ENCODE measurements around the gene TANK.
"Not testable (repeated sequence)": the region's sequence is repeated elsewhere in the genome, so short reads cannot be mapped to it uniquely, and the experiment has no call there.

The TANK gene, protein sequence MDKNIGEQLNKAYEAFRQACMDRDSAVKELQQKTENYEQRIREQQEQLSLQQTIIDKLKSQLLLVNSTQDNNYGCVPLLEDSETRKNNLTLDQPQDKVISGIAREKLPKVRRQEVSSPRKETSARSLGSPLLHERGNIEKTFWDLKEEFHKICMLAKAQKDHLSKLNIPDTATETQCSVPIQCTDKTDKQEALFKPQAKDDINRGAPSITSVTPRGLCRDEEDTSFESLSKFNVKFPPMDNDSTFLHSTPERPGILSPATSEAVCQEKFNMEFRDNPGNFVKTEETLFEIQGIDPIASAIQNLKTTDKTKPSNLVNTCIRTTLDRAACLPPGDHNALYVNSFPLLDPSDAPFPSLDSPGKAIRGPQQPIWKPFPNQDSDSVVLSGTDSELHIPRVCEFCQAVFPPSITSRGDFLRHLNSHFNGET

DNA sequence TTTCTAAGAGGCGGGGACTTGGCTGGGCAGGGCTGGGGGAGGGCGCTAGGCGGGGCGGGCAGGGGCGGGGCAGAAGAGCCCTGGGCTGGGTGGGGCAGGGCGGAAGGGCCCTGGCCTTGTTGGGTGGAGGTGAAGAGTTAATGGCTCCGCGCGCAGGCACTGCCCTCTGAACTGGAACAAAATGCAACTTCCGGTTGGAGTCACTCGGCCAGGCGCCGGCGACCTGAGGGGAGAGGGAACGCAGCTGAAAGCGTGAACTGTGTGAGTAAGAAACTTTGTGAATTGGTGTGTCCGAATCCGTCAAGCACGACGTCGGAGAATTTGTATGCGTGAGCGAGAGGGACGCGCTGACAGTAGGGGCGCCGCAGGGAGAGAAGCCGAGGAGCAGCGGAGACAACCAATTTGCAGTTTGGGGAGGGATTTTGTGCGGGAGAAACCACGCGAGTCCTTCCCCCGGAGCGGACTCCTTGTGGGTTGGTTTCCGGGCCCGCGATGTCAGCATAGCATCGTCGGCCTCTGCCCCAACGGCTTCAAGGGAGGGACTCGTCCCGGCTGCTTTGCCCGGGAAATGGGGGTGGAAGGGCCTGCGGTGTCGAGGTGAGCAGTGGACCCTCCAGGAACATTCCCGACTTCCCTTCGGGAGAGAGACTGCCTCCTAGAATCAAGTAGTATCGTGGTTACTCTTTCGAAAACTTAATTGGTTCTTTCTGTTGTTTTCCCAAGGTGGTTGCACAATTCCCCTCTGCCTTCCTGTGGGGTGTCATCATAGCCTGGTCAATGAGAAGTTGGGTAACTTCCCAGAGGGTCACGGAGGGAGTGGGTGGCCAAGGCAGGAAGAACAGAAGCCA lies at the start of gene TANK:
Gene TANK, plus strand, starts transcription at position 203 of the 848 bp plus-strand sequence. CDS start 19,235 bp downstream, outside the sequence.
- DNase-seq = peak; percentile 89 to 94

DNA sequence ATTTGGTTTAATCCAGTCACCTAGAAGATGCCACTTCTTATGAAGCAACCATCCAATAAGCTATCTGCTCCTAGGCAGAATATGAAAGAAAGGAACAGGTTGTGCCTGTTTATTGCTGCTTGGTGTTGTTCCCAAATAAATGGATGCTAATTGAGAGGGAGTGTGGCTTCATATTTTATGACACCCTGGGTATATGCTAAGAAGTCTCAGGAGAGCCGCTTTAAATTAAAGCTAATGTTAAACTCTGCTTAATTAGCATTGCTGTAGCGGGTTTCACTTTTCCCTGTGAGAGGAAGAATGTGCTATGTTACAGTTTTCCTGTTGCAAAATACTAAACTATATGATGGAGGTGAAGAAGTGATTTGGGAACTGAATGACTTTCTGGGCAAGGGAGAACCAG lies 48.7 kb upstream of the TANK start:
- no peak for DNase-seq

DNA sequence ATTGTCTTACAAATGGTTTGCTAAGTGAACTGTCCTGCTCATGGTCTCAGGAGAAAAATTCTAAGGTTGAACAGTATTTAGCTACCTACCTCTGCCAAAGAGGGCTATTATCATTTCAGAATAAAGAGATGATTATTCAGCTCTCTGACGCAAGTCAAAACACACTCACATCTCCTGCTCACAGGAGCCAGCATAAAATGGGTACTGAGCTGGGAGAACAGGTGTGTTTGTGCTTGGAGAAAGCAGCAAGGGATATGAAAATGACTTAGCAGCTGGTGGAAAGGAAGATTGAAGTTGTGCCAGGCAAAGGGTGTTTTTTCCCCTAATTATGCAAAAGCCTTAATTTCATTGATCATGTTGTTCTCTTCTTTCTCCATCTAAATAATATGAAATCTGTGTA lies 47.3 kb upstream of the TANK start:
- DNase-seq = no peak

DNA sequence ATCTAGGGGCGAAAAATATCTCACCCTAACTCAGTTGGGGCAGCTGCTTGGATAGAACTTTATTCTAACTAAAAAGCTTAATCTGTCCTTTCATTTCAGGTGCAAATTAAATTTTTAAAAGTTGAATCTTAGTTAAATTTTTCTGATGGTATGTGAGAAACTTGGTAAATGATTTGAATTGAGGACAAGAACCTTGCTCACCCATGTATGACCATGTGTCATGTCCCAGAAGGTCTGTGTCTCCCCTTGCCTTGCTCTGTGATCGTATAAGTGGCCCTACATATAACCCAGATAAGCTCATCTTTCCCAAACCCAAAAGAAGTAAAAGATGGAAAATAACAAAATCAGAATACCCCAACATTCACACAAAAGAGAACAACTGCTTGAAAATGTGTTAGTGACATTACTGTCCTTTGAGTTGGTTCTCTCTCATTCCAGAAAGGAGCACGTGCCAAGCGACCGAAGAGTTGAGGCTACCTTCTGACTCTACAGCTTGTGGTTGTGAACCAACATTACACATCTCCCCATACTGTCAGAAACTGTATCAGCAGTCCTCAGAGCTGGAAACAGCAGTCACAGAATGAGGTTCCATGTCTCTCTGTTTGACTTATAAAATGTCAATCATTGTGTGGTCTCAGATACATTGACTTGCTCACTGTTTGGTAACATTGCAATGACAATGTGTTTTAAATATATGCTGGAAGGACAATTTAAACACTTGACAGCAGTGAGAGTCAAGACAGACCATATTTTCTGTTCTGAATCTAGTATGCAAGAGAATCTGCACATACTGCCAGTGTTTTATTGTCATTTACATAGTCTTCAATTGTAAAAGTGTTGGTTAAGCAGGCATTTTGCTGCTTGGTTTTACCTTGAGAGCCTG lies 46.3 kb upstream of the TANK start:
- no peak for DNase-seq

DNA sequence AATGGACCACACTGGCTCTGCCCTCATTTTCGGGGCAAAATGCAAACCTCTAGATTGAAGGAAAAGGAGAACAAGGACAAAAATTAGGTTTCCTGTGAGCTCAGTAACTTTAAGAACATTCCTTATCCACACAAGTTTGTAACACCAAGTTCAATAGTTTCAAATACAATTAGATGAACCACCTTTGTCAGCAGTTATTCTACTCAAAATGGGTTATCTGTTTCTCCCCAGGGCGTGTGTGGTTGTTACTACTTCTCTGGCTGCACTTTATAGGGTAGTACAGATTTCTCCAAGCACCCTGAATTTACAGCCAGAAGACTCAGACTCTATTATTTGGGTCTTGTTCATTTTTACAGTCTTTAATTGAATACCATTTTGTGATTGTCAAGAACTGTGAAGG lies 45.0 kb upstream of the TANK start:
- DNase-seq = no peak

DNA sequence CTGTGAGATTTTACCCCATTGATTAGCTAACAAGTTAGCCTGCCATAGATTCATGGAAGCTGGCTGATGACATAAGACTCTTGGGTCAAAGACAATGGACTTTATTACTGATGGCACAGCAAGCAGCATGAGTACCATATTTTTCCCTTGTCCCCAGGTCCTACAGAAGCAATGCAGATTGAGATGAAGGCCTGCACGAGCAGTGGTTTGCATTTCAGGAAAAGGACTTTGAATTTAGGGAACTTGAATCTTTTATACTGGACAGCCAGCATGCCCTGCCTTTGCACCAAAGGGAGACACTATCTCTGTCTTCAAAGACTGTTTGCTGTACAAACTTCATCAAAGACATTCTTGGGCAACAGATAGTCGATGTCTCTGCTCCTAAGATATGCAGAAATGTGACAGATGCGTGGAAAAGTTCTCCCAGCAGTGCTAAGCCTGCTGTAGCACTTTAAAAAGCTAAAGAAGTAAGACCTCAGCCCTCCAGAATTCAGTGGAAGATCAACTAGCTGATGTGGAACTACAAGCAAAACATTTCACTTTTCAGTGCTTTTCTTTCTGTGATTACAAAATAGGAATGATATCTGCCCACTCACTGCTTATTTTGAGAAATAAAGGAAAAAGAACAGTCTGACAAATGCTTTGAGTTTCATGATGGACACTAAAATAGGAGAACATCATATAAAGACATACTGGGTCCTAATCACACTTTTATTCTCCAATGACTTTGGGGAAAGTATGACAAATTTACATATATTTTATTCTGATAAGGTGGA lies 44.4 kb upstream of the TANK start:
- no peak for DNase-seq

DNA sequence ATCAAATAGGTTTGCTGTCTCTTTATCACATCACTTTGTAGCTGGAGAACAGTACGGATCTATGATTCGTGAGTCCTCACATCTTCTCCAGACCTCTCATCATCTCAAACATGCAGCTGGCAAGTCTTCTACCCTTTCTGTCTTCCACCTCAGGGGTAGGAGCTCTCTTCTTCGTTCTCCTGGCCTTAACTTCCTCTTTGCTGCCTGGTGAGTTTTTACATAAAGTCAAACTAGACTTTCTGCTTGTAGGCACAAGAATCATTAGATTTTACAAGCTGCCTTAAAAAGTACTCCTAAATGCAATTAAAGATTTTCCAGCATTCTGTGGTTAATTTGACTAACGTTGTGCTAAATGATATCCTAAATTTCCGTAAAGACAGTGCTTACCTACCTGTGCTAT lies 43.7 kb upstream of the TANK start:
- peak in 1 of 2 donors; percentile 81 for DNase-seq

DNA sequence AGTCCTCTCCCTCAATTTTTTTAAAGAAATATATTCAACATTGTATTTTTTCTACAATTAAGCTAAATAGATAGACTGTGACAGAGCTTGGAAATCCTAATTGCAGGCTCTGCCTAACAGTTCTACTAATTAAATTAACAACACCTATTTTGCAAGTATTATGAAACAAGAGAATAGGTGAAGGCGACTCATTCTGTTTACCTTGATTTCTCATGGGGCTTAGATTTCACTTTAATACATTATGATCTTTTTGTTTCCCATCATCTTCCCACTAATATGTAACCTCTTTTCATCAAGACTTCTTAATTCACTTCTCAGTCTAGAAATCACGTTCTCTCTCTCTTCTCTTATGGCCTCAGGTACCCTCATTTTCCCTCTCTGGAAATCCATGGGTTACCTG lies 42.7 kb upstream of the TANK start:
- DNase-seq = no peak

DNA sequence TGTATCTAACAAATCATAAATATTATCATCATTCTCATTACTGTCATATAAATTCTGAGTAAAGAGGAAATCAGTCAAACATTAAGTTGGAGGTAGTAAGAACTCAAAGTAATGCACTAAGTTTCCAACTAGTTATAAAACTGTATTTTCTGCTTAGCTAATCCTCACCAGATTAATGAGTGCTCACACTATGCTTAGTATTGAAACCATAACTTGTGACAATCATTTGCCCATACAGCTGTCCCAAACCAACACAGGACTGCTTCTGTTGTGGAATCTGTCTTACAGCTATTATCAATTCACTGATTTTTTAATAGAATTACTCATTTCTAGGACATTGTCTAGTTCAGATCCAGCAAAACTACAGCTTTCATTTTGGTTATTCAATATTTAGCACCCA lies 41.5 kb upstream of the TANK start:
- no peak for DNase-seq

DNA sequence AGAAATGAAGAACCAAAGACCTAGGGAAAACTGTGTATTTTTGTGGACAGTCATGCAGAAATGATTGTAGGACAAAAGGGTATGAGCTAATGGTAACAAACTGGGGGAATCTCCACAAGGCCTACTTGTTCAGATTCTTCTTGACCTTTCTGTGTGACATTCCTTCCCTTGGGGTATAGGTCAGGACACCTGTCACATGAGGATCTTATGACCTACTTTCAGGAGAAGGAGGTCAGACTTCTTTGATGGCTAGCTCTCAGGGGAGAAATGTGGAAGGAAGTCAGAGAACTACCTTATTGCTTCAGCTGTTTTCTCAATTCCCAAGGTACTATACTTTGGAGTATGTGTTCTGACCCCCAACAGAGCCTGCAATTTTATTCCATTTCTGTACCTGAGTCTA lies 40.7 kb upstream of the TANK start:
- DNase-seq = no peak

DNA sequence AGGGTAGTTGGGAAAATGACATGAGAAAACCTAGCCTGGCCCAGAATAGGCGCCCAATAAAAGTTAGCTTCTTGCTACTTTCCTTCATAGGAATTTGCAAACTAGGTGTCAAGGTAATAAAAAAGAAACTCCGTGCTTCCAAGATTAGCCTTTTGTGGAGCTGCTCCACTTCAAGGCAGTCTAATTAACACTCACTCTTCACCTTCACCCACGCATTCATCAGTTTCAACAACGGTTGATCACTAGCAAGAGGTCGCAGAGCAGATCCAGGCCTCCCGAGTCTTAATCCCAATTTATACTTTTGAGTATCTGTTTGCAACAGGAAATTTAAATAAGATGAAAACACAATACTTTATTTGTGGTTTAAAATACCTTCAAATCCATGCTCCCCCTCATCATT lies 39.5 kb upstream of the TANK start:
- no peak for DNase-seq

DNA sequence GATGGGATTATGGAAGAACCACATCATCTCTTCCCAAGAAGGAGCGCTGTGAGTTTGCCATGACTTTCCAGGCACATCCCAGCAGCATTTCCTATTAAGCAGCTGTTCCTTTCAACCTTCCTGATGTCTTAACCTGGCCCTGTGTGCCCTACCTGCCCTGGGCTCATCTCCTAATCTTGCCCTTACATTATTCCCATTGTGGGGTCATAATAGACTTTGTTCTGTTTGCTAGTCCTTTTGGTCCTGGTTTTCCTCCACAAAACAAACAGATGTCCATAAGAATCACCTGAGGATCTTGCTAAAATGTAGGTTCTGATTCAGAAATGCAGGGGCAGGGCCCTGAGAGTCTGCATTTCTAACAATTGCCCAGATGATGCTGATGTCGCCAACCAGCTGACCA lies 38.6 kb upstream of the TANK start:
- DNase-seq = no peak

DNA sequence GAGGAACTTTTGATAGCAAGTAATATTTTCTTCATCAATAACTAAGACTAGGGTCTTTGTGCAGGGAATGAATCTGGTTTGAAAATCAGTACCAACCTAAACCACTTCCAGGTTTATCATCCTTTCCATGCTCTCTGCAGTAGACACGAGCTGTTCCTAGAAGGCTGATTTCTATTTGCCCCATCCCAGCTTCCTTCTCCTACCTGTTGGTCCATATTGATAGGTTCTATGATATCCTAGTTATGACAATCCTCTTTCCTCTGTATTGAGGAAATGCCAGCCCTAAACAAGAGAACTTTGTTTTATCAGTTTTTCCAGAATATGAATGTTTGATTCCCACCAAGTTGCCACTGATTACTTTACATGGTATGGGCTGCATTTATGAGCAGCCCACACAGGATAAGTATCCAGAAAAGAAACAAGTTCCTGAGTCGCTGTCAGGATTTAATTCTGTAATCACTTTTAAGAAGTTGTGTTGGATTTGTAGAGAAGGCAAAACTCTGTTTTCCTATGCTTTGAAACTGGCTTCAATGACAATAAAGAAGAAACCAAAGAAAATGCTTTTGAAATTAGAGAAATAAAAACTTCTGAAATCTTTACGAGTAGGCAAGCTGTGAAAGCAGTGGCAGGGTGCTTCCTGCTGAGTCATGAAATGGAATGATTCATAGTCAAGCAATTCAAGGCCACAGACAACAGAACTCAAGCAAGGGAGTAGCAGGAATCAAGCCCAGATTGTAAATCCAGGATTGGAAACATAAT lies 37.3 kb upstream of the TANK start:
- DNase-seq = peak in 1 of 2 donors; percentile 79

DNA sequence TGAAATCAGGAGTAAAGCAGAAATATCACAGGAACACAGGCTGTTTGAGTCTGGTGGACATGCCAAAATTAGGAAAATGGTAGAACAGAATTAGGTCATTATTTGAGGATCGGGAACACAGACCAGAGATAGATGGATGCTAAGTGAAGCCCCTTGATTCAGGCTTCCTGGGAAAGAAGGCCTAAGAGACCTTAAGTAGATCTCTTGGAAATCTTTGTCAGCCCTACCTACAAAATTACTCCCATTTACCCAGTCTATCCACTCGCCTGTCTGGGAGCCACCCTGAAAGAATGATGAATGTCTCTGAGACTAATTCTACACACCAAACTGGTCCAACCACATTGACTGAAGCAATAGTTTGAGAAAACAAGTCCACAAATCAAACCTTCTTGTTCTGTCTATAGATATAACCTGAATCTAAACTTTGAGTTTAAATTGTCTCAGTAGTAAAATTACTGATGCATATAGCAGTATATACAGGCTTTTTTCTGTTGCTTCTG lies 36.6 kb upstream of the TANK start:
- no peak for DNase-seq

DNA sequence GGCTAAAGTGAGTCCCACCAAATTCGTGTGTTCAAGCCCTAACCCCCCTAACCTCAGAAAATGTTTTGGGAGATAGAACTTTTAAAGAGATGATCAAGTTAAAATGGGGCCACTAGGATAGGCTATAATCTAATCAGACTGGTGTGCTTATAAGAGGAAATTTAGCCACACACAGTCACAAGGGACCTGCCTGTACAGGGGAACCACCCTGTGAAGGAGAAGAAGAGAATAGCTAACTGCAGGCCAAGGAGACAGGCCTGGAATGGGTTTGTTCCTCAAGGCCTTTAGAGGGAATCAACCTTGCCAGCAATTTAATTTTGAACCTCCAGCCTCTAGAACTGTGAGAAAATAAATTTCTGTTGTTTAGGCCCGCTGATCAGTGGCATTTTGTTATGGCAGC lies 36.0 kb upstream of the TANK start:
- no peak for DNase-seq

DNA sequence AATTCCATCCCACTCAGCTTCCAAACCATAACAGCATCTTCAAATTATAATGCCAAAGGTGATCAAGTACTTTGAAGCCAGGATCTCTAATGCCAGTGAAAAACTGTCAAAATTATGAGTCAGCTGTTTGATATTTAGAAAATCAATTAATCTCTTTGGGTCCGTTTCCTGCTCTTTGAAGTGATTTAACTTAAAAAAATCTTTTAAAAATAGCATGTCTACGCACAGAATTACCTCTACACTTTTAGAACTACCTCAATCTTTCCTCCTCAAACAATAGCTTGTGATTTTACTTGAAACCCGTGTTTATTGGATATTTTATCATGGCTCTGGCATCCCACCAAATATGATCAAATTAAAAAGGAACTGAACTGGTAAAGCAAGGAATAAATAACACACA lies 31.3 kb upstream of the TANK start:
- no peak for DNase-seq

DNA sequence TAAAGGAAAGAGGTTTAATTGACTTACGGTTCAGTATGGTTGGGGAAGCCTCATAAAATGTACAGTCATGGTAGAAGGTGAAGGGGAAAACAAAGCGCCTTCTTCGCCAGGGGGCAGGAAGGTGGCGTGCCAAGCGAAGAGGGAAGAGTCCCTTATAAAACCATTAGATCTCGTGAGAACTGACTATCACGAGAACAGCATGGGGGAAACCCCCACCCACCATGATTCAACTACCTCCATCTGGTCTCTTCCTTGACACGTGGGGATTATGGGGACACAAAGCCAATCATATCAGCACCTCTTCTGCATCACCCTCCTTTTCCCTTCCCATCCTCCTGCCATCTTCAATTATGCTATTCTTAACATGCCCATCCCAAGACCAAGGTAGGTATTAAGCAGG lies 29.9 kb upstream of the TANK start:
- DNase-seq = no peak

DNA sequence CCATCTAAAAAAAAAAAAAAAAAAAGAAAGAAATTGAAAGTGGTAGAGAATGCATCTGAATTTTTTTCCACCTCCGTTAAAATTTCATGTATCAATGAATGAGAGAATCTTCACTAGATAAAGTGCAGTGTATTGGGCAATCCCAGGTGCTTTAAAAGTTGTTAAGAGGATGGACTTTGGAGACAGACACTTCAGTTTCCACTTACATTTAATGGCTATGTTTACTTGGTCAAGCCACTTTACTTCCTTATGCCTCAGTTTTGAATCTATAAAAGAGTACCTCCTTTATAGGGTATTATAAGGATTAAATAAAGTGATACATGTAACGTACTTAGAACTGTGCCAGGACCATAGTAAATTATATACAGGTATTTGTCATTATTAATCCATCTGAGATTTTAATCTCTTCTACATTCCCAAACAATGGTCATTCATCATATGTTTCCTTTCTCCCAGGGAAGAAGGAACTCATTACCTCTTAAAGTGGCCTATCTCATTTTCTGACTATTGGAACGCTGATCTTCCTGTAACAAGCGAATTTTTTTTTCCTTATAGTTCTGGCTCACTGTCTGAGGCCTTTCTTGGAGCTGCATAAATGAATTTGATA lies 29.1 kb upstream of the TANK start:
- DNase-seq = no peak

DNA sequence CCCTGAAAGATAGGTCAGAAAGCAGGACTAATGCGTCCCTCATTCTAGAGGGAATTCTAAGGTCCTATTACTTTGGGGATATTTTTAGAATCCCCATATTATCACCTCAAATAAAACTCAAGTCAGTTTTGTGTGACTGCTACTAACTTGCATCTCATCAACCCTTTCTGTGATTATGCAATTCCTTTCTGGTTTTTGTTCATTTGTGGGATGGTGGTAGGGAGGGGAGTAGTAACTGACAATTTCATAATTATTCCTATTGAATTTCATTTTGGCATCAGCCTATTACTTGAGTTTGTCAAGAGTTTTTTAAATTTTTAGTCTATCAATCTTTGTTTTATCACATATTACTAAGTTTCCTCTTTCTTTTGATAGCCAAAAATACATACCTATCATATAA lies 28.4 kb upstream of the TANK start:
- DNase-seq = no peak

DNA sequence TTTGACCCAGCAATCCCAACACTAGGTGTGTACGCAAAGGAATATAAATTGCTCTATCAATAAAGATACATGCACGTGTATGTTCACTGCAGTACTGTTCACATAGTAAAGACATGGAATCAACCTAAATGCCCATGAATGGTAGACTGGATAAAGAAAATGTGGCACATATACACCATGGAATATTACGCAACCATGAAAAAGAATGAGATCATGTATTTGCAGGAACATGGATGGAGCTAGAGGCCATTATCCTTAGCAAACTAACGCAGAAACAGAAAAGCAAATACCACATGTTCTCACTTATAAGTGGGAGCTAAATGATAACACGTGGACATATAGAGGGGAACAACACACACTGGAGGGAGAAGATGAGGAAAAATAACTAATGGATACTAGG lies 27.8 kb upstream of the TANK start:
- DNase-seq = not testable (repeated sequence)

DNA sequence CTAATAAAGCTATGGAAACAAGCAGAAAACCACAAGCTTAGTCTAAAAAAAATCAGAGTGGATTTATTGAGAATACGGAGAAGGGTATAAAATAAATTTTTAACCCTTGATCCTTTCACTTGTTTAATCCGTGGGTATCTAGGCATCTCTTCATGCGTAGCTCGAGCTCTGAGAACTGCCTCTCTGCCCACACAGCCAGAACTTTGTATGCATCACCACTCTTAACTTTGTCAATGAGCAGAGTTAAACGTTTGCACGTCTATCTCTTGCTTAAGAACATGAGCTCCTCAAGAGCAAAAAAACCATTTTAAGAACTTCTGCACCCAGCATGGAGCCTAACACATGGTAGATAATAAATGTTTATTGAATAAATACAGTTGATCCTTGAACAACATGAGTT lies 26.9 kb upstream of the TANK start:
- no peak for DNase-seq

Measured in bone marrow (tissue), 2 donors.